ENCODE results near the gene REELD1. TPM values are rescaled to one million over a fixed set of nuclear protein-coding genes. Genes with fewer than 3 reads are reported as not detected.
A peak's percentile ranks its signal among the peaks of the same experiment; 100 is the strongest.

The REELD1 gene
- total RNA-seq, 1 donor from 2014 or later = not detected

DNA sequence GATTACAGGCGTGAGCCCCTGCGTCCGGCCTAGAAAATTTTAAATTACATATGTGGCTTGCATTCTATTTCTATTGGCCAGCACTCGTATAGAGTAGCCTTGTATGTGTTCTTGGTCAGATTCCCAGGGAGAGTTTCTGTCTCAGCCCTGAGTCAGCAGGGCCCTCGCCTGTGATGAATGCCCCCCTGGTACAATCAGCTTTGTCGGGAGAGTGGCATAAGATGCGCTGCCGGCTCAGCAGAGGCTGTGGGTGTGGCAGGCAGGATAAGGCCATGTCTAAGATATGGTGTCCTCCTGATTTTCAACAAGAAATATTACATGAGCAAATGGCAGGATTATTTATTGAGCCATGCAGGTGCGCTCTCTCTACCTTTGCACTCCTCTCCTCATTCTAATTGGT, 1.6 kb upstream of the REELD1 start:
- intact Hi-C loops (cut with micrococcal nuclease) = no loop called here
- DNase-seq = no peak
- ATAC-seq = no peak

- intact Hi-C loops (cut with micrococcal nuclease) = no loop called here
- no peak for ATAC-seq
- DNase-seq = no peak
Measured at GRCh38 chr4:146222313-146222712, 8.0 kb downstream of the REELD1 start.

DNA sequence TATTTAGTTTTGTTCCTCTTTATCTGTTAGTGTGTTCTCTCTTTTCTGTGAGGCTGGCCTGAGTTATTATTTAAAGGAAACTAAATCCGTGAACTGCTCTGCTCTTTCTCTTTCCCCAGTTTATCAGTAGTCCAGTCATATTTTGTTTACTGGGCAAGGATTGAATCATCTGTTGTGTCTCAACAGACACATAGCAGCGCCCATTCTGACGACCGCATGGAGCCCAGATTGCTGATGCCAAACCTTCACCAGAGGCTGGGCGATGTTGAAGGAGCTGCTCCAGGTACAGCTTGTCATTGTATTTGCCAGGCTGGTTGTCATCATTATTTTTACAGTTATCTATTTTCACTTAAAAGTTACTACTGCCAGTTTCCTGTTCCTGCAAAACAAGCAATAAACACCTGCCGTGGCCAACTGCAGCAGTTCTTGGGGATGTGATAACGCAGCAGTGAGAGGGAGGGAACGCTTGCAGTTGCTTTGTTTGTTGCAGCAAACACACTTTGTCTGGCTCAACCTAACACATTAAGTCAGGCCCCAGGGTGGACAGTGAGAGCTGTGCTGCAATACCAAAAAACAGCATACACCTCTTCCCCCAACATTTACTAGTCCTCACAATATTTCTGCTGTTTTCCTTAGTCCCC, 10.1 kb downstream of the REELD1 start:
- intact Hi-C loops (cut with micrococcal nuclease) = no loop called here
- DNase-seq (peak; percentile 59), ATAC-seq (peak; percentile 95)

DNA sequence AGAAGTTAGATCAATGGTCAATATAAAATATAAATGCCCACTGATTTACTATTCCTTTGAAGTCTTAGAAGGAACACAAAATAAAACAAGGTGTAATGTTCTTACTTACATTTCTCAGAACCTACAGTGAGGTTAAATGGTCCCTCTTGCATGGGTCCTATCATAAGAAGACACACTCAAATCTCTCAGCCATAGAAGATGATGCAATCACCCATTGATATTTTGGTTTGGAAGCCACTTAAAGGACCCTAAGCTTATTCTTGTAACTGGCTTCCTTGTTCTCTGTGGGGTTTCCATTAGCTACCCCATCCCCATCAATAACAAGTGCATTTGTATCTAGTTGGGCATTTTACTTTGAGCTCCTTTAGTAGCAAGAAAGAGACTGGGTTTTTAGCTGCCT, 15.1 kb downstream of the REELD1 start:
- DNase-seq = no peak
- ATAC-seq = no peak
- intact Hi-C loops (cut with micrococcal nuclease) = no loop called here

DNA sequence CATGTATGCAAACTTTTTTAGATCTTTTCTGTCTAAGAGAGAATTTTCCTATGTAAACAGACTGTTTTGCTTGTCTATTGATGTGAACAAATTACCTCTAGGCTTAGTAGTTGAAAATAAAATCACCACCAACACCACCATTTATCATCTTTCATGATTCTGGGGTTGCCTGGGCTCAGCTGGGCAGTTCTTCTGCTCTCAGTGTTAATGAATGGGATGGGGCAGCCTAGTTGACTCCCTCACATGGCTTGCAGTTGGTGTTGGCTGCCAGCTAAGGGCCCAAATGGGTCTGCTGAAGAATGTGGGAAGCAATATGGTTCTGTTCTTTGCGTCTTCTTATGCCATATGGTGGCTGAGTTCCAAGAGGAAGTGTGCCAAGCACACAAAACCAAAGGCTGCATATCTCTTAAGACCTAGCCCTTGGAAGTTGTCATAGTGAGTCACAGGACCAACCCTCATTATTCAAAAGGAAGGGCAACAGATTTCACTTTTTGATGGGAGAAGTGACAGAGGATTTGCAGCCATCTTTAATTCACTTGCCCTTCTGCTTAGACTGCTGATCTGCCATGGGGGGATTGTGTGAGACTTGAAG, 17.9 kb downstream of the REELD1 start:
- intact Hi-C loops (cut with micrococcal nuclease) = no loop called here
- DNase-seq (no peak), ATAC-seq (no peak)

- intact Hi-C loops (cut with micrococcal nuclease) = no loop called here
- no peak for DNase-seq
- ATAC-seq = peak; percentile 66
Measured at GRCh38 chr4:146235654-146236177, 21.4 kb downstream of the REELD1 start.

DNA sequence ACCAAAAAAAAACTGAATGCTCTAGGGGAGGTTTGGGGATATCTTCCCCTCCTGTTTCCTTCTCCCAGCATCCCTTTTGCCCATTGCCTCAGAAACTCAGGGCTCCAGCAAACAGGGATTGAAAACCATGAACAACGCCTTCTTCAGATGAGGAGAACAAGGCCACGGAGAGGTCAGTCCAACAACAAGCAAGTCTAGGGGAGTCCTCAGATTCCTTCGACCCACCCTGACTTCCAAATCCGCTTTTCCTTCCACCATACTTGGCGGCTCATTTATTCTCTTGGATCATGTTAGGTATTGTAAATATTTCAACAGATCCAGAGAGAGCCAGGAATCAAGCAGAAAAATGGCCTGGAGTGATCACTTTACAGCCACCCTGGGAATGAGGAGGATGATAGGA, 21.9 kb downstream of the REELD1 start:
- DNase-seq (no peak), ATAC-seq (no peak)
- intact Hi-C loops (cut with micrococcal nuclease) = no loop called here

- ATAC-seq (no peak), DNase-seq (no peak)
- intact Hi-C loops (cut with micrococcal nuclease) = no loop called here
Measured at GRCh38 chr4:146237092-146237491, 22.8 kb downstream of the REELD1 start.

DNA sequence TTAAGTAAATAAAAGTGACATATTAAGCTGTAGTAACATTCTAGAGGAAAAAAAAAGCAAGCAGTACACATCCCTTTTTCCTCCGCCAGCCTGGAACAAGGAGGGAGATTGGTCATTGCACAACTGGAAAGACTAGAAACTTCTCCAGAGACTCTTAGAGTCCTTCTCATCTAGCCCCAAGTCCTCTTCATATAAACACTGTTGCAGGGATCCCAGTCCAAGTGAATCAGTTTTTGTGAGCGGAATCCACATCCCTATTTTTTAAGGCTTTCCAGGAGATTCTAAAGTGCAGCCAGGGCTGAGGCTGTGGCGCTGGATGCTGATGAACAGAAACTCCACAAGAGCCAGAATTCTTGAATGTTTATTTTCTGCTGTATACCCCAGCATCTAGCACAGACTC, 23.8 kb downstream of the REELD1 start:
- intact Hi-C loops (cut with micrococcal nuclease) = no loop called here
- no peak for DNase-seq
- ATAC-seq = no peak

DNA sequence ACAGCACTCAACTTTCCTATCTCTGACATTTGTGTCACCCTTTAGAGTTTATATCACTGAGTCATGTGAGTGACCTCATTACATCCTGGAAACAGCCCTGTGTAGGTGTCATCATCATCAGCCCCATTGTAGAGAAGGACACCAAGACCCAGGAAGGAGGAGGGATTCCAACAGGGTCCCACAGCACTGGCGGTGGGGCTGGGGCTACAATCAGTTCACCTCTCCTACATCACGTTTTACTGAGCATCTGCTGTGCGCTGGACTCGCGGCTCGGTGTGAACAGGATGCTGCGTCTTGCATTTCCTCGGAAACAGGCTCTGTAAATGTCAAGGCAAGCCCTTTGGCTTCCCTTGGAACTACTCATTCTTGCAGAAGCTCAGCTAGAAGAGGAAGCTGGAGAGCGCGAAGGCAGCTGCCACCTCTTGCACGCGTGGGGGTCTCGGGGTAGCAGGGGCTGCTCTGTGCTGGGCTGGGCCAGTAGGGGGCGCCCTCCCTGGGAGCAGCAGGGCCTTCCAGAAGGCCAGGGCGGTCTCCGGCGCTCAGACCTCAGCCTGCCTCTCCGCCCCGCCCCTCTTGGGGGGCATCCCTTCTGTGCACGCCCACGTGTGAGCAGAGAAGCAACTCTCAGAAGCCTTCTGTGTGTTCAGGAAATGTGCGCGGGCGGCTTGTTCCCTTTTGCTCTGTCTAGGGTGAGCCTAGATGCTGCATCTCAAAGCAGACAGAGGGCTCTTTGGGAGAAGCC, 29.0 kb downstream of the REELD1 start:
- intact Hi-C loops (cut with micrococcal nuclease) = no loop called here
- DNase-seq = peak; percentile 37
- no peak for ATAC-seq

DNA sequence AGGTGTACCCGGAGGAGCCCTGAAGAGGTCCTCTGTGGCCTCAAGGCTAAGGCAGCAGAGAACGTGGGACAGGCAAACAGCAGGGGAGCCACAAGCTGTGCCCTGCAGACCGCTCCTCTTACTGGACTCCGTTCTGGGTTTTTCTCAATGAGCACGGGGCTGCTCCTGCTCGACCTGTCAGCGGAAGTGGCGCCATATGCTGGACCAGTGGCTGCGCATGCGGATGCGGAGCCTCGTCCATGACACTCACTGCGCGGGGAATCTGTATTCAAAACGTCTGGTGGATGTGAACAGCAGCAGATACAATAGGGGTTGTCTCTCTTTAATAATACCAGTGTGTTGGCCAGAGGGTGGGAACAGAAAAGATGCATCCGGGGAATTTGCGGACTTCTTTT, 29.5 kb downstream of the REELD1 start:
- no peak for ATAC-seq
- DNase-seq = no peak
- intact Hi-C loops (cut with micrococcal nuclease) = no loop called here

DNA sequence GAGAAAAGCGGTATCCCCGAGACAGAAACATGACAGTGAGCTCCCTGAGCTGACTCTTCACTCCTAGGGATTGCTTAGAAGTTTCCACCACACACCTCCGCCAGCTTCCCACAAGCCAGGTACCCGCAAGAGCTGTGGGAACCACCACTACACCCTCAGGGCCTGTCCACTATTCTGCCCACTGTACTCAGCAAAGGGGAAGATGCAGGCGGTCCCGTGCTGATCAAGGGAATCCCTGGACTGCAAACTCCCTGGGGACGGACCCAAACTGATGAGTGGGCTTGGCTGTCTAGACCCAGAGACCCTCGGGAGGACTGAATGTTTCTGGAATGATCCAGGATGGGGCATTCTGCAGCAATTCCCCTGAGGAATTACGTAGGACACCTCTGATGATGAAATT, 30.2 kb downstream of the REELD1 start:
- DNase-seq (no peak), ATAC-seq (no peak)
- intact Hi-C loops (cut with micrococcal nuclease) = no loop called here

- no peak for ATAC-seq
- intact Hi-C loops (cut with micrococcal nuclease) = no loop called here
- no peak for DNase-seq
Measured at GRCh38 chr4:146245246-146245645, 30.9 kb downstream of the REELD1 start.

GRCh38 chr4:146245850-146246249, 31.5 kb downstream of the REELD1 start:
- intact Hi-C loops (cut with micrococcal nuclease) = no loop called here
- DNase-seq = peak; percentile 42
- peak; percentile 3 for ATAC-seq

DNA sequence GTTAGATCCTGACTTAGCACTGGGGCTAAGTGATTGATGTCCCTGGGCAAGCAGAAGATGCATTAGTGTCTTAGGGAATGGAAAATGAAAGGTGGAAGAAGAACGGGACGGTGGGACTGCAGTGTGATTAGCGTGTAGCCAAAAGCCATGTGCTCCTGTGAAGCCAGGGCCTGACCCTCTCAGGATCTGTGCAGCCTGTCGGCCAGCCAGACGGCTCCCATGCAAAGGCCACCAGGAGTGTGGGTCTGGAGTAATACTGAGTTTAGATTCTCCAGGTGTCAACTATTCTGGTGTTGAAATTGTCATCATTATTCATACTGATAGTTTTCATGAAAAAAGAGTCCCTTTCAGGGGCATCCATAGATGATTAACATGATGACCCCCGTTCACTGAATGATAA, 32.0 kb downstream of the REELD1 start:
- intact Hi-C loops (cut with micrococcal nuclease) = no loop called here

DNA sequence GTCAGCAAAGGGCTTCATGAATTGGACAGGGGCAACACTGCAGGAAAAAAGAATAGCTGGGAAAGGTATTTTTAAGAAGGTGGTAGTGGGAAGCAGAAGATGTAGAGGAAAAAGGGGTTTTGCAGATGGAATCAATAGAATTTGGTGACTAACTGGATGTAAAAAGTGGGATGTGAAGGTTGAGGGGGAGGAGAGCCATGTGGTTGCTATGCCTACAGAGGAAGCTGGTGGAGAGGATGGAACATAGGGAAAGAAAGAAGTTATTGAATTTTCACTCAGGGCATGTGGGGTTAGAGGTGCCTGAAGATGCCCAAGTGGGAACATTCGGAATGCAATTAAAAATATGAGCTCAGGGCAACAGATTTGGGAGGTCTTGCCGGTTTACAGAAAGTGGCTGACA, 33.0 kb downstream of the REELD1 start:
- intact Hi-C loops (cut with micrococcal nuclease) = no loop called here
- no peak for DNase-seq
- ATAC-seq = no peak

More for the DNA sequence above, 32.0 kb downstream of the REELD1 start:
- ATAC-seq (no peak), DNase-seq (no peak)

DNA sequence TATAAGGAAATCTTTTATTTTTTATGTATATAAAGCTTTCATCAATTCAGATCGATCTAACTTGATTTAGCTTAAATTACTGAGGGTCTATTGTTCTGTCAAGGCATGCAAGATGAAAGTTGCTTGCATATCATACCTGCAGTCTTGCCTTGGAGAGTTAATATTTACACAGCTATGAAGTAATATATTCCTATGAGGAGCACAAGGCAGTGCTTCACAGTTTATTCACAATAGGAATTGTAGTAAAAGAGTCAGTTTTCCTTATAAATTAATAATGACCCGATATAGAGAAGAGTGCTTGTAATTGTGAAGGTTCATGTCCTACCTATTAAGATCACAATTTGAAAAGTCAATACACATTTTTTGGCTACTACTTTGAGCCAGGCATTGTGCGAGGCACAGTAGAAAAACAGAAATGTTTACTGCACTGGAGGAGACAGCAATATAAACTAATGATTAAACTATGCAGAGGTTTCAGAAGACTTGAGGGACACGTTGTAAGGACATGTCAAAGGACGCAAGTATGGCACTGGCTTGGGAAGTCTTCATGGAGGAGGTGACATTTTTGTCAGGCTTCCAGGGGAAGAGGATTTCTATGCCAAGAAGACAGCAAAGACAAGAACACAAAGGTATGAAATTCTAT, 38.8 kb downstream of the REELD1 start:
- intact Hi-C loops (cut with micrococcal nuclease) = no loop called here
- no peak for ATAC-seq
- DNase-seq = no peak

GRCh38 chr4:146255463-146255862, 41.1 kb downstream of the REELD1 start:
- intact Hi-C loops (cut with micrococcal nuclease) = no loop called here
- ATAC-seq = no peak
- no peak for DNase-seq

DNA sequence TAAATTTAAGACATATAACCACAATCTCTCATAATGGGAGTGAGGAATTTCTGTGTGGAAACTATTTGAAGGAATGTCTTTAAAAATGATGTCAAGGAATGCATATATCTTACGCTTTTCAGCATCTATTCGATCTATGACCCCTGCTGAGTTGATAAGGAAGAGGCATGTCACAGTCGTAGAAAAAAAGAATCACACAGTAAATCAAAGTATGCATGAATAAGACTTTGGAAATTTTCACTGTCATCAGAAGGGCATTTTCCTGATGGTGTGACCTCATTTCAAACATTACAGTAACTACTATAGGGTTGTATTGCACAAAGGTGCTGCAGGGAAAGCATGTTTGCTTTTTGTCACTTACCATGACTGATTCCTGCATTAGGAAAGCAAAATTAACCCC, 41.5 kb downstream of the REELD1 start:
- intact Hi-C loops (cut with micrococcal nuclease) = no loop called here
- ATAC-seq (no peak), DNase-seq (no peak)

GRCh38 chr4:146256328-146256727, 42.0 kb downstream of the REELD1 start:
- intact Hi-C loops (cut with micrococcal nuclease) = no loop called here

More at GRCh38 chr4:146256328-146256727, 42.0 kb downstream of the REELD1 start:
- DNase-seq (no peak), ATAC-seq (no peak)

All from left ventricle myocardium superior (tissue), 1 donor.